T-helper 2 cell (primary cell): ENCODE measurements around the gene ZC3H7B.
"Not testable (repeated sequence)": the region's sequence is repeated elsewhere in the genome, so short reads cannot be mapped to it uniquely, and the experiment has no call there.

ENCODE experiments used
- DNase-seq, 5 experiments: peaks; one replicate each; pipeline versions ENCODE4 v3.0.0 to v3.0.0-alpha.2; 2012 to 2022

Gene ZC3H7B

DNA sequence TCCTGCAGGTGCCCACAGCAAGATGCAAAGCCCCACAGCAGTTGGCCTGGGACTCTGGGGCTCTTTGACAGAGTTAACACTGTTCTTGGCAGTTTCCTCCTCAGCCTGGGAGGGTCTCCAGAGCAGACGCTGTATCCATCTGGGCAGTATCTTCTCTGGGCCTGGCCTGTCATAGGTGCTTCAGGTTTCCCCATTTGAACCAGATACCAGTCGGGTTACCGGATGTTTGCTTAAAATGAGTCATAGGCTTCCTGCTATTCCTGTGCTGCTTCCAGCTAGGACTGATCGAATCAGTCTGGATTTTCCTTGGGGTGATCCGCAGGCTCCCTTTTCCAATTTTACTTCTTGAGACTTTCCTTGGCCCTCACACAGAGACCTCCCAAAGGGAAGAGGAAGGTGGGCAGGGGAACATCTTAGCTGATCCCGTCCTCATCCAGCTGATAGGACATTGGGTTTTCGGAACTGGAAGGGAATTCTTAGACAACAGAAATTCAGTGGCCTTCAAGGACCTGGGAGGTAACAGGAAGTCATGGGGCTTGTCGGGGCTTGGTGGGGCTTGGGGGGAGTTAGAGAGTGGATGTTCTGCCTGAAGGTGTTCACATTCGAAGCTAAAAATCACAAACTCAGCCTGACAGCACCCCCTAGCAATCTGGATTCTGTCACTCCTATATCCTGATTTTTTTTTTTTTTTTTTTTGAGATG, 12.9 kb upstream of the ZC3H7B start:
- no peak for DNase-seq

DNA sequence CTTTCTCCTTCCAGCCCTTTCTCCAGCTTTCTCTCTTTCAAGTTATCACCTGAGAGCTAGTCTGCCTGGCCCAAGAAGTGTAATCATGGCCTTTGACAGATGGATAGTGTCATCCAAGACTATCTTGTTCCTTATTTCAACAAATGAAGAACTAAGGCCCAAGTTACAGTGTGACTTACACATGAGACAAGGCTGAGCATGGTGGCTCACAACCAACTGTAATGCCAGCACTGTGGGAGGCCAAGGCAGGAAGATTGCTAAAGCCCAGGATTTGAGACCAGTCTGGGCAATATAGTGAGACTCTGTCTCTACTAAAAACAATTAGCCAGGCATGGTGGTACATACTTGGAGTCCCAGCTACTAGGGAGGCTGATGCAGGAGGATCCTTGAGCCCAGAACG, 11.7 kb upstream of the ZC3H7B start:
- DNase-seq = no peak

DNA sequence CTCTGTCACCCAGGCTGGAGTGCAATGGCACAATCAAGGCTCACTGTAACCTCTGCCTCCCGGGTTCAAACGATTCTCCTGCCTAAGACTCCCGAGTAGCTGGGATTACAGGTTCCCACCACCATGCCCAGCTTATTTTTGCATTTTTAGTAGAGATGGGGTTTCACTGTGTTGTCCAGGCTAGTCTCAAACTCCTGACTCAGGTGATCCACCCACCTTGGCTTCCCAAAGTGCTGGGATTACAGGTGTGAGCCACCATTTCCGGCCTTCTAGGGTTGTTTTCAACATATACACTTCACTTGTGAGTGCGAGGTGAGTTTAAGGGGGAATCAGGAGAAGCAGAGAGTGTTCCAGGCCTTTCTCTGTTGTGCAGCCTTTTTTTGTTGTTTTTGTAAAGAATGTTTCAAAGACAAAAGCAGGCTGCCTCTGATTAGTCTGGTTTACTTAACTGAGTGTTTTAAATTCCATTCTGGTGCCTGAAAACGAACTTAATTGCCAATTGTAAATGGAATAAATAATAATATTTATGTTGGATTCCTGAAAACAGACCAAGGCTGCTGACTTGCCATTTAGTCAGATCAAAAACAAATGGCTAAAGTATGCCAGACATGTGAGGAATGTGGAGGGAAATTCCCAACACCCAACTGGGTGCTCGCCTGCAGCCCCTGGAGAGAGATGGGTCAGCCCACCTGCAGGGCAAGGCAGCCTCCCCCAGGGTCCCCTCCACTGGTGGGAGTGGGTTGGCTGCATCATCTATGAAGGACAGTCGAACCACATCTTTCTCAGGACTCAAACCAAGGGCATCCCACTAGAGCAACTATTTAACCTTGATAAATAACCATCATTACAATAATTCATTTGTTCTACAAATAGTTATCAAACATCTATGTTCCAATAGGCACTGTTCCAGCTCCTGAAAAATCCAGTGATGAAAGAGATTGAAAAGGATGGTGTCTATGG, 10.8 kb upstream of the ZC3H7B start:
- DNase-seq = no peak

DNA sequence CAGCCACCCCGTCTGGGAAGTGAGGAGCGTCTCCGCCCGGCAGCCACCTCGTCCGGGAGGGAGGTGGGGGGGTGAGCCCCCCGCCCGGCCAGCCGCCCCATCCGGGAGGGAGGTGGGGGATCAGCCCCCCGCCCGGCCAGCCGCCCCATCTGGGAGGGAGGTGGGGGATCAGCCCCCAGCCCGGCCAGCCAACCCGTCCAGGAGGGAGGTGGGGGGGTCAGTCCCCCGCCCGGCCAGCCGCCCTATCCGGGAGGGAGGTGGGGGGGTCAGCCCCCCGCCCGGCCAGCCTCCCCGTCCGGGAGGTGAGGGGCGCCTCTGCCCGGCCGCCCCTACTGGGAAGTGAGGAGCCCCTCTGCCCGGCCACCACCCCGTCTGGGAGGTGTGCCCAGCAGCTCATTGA, 6.5 kb upstream of the ZC3H7B start:
- DNase-seq = not testable (repeated sequence)

DNA sequence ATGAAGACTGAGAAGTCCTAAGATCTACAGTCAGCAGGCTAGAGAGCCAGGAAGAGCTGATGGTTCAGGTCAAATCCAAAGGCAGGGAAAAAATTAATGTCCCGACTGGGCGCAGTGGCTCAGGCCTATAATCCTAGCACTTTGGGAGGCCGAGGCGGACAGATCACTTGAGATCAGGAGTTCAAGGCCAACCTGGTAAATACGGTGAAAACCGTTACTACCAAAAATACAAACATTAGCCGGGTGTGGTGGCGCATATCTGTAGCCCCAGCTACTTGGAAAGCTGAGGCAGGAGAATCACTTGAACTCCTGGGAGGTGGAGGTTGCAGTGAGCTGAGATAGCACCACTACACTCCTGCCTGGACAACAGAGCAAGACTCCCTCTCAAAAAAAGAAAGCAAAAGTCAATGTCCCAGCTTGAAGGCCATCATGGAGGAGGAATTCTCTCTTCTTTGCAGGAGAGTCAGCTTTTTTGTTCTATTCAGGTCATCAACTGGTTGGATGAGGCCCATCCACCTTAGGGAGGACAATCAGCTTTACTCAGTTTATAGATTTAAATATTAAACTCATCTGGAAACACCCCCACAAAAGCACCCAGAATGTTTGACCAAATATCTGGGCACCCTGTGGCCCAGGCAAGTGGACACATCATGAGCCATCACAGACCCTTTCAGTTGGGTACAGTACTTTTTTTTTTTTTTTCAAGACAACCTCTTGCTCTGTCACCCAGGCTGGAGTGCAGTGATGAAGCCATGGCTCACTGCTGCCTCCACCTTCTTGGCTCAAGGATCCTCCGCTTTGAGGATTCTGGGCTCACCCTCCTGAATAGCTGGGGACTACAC, 4.3 kb upstream of the ZC3H7B start:
- no peak for DNase-seq

DNA sequence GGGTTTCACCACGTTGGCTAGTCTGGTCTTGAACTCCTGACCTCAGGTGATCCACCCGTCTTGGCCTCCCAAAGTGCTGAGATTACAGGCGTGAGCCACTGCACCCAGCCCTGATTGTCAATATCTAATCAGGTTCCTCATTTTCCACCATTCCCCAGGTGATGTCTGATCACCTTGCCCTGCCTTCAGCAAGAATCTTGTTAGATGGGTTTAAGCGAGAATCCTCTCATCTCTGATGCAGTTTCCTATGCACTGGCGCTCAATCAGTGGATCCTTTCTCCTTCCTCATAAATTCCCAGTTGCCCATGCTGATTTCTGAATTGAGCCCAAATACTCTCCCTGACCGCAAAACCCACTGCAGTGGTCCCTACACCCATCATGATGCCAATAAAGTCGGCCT, 664 bp upstream of the ZC3H7B start:
- no peak for DNase-seq

DNA sequence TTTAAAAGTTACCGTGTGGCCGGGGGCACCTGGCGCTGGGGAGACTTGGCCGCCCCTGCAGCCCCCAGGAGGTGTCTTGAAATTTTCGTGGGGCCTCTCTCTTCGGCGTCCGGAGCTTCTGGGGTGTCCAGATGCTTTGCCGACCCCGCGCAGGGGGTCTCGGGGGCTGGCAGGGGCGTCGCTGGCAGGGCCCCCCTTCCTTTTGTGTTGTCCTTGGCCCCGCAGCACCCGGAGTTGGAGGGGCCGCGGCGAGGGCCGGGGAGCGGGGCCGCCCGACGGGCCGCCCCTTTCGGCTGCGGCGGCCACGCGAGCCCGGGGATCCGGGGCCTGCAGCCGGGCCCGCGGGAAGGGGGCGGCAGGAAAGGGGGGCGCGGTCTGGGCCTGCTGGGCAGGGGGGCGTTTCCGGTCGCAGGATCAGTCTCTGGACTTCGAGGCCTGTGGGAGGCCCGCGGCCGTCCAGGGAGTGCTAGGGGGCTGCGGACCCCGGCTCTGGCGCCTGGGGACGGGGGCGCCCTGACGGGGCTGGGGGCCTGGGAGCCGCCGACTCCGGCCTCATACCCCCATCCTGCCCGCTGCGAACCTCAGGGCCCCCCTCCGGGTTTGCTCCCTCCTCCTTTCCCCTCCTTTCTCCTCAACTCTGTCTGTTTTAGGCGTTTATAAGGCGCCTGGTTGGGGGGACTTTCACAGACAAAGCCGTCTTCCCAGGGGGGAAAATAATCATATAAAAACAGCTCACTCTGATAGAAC, 869 bp downstream of the ZC3H7B start:
- DNase-seq = peak in 1 of 5 experiments; percentile 15

DNA sequence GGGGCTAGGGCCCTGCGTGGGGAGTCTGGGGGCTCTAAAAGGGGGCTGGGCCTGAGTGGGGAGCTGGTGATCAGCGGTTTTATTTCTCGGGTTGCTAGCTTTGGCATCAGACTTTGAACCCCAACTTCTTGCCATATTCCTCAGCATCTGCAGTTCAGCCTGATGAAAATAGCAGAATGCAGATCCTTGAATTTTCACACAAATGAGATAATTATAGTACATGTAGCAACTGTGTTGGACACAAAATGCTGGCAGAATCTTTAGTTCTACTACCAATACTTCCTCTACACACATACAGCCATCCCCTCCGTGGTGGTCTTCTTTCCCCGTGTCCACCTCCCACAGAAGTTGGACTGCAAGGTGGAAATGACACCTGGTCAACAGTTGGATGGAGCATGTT, 1.5 kb downstream of the ZC3H7B start:
- no peak for DNase-seq

DNA sequence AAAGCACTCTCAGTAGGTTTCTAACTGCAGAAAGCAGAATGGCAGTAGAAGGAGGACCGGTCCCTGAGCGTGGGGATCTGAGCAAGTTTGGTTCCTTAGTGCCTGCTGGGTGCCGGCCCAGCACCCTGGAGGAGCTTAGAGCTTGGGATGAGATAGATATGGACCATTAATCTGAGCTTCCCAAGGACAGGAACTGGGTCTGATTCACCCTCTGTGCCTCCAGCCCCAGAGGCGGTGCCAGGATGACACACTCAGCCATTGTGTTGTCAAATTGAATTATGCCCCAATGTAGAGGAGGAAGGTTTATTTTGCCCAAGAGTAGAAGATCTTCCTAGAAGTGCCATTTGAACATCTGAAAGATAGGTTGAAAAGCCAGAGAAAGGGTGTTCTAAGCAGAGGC, 4.3 kb downstream of the ZC3H7B start:
- no peak for DNase-seq

DNA sequence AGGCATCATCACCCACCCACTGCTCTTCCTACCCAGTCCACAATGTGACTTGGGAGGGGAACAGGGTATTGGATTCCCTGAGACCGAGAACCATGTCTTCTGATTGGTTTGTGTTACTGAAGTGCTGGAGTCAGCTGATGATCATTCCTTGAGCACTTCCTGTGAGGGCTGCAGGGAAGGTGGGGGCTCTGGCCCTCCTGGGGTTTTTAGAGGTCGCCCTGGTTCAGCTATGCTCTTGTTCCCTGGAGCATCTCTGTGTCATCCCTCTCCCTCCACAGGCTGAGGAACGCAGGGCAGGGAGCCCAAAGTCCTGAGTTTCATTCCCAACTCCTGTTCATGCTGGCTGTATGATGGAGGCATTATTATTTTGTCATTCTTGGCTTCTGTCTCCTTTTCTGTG, 6.7 kb downstream of the ZC3H7B start:
- DNase-seq = no peak

DNA sequence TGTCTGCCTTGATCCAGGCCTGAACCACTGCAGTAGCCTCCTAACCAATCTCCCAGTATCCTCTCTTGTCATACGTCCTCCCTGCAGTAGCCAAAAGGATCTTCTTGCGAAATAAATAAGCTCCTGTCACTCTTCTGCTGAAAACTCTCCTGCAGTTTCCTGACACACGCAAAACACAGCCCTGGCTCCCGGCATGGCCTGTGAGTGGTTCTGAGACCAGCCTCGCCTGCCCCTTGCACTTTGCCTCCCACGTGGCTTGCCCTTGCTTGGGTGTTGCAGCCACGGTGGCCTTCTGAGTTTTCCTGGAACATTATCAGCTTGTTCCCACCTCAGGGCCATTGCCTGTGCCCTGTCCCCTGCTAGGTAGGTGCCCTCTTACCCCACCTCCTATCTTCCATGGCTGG, 7.2 kb downstream of the ZC3H7B start:
- no peak for DNase-seq

DNA sequence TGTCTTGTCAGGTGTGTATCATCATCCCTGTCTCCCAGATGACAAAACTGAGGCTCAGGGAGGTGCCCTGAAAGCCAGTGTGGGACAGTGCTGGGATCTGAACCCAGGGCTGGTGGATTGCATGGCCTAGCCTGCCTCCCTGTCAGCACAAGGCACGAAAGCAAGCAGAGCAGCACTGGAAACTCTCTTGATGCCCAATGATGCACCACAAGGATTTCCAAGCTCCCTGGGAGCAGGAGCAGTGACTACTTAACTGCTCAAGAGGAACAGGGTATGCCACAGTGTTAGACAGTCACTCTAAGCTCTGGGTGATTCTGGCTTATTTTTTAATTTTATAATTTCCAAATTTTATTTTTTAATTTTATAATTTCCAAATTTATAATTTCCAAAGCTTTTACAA, 9.0 kb downstream of the ZC3H7B start:
- DNase-seq = no peak

DNA sequence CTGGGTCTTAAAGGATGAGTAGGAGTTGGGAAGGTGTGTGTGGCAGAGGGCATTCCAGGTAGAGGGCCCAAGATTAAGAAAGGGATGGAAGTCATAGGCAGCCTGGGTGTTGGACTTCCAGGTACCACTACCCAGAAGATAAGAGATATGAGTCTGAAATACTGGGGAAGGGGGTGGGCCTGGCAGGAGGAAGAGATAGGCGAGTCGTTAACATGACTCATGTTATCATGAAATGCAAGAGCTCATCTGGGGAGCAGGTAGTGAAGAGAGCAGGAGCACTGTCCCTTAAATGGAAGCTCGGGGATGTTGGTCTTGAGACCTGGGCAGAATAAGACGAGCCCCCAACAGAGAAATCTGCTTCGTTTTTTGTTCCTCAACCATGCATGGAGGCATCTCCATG, 10.2 kb downstream of the ZC3H7B start:
- no peak for DNase-seq

DNA sequence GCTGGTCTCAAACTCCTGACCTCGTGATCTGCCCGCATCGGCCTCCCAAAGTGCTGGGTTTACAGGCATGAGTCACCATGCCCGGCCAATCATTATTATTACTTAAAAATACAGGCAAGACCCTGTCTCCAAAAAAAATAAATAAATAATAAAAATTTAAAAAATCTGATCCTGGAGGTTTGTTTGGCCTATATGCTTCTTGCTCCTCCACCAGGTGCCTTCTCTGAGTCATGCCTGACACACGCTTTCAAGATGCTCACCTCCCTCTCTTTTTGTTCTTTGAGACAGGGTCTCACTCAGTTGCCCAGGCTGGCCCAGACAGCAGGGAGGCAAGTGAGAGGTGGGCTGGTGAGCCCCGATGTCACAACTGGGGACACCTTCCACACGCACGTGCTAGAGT, 13.5 kb downstream of the ZC3H7B start:
- no peak for DNase-seq

DNA sequence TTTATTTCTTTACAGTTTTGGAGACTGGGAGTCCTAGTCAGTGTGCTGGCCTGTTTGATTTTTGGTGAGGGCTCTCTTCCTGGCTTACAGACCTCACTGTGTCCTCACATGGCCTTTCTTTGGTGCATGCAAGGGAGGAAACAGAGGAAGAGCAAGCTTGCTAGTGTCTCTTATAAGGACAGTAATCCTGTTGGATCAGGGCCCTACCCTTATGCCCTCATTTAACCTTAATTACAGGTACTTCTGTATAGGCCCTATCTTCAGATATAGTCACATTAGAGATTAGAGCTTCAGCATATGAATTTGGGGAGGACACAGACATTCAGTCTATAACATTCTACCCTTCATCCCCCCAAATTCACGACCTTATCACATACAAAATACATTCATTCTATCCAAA, 14.3 kb downstream of the ZC3H7B start:
- DNase-seq = no peak

DNA sequence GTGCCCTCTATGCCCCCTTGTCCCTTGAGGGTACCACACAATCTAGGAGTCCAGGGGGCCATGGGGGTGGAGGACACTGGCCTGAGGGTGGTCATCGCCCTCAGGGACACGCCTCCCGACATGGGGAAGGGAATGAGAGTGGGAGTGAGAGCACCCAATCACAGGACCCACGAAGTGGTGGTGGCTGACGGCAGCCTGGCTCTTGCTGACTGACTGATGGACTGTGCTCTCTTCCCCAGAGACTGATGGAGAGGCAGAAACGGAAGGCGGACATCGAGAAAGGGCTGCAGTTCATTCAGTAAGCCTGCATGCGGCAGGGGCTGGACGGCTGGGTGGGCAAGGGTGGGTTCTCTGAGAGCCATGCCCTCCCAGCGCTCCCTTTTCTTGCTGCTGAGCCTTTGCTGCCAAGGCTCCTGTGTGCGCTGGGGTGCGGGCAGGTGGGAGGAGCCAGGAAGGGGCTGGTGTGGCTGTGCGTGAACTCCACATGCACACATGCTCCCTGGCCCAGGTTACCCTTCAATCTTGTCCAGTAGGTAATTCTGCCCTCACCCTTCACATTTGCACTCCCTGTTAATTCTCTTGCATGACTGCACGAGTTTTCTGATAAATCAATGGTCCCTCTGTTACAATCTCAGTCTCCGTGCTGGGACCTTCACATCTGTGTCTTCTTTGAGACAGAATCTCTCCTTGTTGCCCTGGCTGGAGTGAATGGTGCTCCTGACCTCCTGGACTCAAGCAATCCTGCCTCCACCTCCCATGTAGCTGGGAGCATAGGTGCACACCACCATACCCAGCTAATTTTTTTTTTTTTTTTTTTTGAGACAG, 19.3 kb downstream of the ZC3H7B start:
- DNase-seq = no peak

DNA sequence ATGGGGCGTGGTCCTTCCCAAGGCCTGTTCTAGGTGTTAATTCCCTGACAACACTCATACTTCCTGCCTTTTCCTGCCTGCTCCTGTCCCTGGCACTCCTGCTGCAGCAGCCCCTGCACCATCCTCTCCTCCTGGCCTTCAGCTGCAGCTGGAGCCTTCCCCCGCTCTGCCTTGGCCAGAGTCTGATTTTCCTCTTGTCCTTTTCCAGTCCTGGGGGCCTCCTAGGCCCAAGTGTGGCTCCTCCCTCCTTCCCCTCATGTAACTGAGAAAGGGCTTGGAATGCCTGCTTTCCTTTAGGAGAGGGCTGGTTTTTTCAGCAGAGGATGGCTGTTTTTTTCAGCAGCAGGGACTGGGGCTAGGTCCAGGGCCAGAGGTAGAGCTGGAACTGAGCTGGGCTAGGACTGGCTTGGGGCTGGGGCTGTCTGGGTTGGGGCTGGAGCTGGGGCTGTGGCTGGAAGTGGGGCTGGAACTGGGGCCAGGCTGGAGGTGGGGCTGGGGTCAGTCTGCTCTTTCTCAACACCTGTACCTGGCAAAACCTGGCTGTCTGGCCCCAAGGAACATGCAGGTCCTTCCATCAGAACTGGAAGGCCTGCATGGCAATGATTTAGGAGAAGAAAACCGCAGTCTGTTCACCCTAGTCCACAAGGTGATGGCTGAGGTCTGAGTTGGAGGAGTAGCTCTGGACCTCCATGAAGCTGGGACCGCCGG, 23.6 kb downstream of the ZC3H7B start:
- DNase-seq = no peak

DNA sequence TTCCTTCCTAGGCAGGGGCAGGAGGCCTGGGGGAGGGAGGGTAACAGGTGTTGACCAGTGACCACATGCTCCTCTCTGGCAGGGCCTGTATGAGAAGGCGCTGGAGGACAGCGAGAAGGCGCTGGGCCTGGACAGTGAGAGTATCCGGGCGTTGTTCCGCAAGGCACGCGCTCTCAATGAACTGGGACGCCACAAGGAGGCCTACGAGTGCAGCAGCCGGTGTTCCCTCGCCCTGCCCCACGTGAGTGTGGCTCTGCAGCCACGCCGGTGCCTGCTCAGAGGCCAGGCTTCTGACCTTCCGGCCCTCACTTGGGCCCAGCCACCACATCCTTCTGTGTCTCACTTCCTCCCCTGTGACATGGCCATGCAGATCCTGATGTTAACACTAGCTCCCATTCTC, 25.8 kb downstream of the ZC3H7B start:
- DNase-seq = no peak

DNA sequence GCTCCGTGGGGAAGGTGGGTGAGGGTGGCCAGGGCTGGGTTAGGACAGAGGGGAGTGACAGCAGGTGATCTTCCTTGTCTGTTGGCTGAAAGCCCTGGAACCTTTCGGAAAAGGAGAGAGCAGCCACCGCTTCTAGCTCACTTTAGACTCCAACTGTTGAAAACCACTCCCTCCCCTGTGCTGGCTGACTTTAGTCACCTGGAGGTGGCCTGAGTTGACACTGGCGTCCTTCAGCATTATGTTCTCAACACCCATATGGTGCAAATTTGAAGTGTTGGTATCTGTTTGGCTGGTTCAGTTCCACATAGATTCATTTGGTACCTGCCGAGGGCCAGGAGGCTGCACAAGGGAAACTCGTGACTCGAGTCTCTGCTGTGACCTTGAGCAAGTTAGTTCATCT, 28.8 kb downstream of the ZC3H7B start:
- DNase-seq = no peak

DNA sequence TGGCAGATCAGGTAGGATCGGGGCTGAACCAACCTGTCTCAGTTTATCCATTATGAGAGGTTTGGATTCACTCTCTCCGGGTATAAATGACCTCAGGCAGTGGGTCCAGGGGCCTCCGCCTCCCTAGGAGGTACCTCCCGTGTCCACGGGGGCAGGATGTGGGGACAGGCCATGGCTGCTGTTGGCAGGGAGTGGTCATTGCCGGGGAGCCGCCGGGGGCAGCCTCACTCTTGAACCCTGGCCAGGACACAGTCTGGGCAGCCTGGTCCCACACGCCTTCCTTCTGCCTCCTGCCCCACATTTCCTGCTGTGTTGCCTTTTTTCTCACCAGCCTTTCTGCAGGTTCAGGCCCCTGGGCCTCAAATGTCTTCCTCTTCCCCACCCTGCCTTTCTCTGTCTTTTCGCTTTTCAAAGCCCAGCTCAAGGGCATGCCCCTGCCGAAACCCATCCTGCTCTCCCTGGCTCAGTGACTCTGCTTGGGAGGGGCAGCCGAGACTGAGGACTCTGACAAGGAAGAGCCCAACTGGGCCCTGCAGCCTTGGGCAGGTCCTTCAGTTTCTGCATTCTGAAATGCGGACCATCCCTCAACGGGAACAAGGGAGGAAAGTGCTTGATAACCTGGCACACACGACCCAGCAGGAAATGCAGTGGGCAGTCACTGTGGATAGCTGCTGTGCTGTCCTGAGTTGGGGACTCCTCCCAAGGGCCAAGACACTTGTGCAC, 31.1 kb downstream of the ZC3H7B start:
- no peak for DNase-seq
